ENCODE data around the gene GLB1L2.

Gene GLB1L2

DNA sequence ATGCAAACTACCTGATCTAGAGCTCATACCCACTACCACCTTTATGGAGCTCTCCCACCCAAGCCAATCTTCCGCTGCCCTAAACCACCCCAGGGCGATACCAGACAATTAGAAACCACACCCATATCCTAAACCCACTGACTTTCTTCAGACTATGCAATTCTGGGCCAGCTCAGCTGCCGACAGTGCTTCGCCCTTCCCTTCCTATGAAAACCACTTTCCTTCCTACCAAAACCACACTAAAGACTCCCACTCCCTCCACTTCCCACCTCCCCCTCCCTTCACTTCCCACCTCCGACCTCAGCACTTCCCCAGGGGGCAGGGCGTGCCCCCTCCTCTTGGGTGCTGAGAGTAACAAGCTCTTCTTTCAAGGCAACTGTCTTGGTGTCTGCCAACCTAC lies 55.2 kb downstream of the GLB1L2 start:
- ChIA-PET CTCF (no interaction called here), POLR2A (no interaction called here)
- TF ChIP-seq CTCF (IDR thresholded peaks at IDR 0.05; ENCODE audit: insufficient read depth, low read length, missing control alignments) = no peak
- no peak overlapping the region for H3K4me3 ChIP-seq (ENCODE audit: low read depth, low read length)
- DNase-seq (ENCODE audit: low read depth, low spot score) = no peak

GRCh38 chr11:134387501-134387900 lies 55.7 kb downstream of the GLB1L2 start:
- no peak for TF ChIP-seq CTCF (IDR thresholded peaks at IDR 0.05; ENCODE audit: insufficient read depth, low read length, missing control alignments)
- H3K4me3 ChIP-seq (ENCODE audit: low read depth, low read length) = no peak overlapping the region
- POLR2A ChIA-PET = no interaction called here
- DNase-seq (ENCODE audit: low read depth, low spot score) = no peak
- CTCF ChIA-PET = no interaction called here

- no peak for DNase-seq (ENCODE audit: low read depth, low spot score)
- POLR2A ChIA-PET = no interaction called here
- TF ChIP-seq CTCF (IDR thresholded peaks at IDR 0.05; ENCODE audit: insufficient read depth, low read length, missing control alignments) = no peak
- H3K4me3 ChIP-seq (ENCODE audit: low read depth, low read length) = no peak overlapping the region
- CTCF ChIA-PET = no interaction called here
Observed at GRCh38 chr11:134388590-134388989, 56.8 kb downstream of the GLB1L2 start.

GRCh38 chr11:134389464-134390180 lies 57.8 kb downstream of the GLB1L2 start:
- ChIA-PET POLR2A (no interaction called here), CTCF (no interaction called here)
- TF ChIP-seq CTCF (IDR thresholded peaks at IDR 0.05; ENCODE audit: insufficient read depth, low read length, missing control alignments) = no peak
- no peak overlapping the region for H3K4me3 ChIP-seq (ENCODE audit: low read depth, low read length)
- DNase-seq (ENCODE audit: low read depth, low spot score) = no peak

DNA sequence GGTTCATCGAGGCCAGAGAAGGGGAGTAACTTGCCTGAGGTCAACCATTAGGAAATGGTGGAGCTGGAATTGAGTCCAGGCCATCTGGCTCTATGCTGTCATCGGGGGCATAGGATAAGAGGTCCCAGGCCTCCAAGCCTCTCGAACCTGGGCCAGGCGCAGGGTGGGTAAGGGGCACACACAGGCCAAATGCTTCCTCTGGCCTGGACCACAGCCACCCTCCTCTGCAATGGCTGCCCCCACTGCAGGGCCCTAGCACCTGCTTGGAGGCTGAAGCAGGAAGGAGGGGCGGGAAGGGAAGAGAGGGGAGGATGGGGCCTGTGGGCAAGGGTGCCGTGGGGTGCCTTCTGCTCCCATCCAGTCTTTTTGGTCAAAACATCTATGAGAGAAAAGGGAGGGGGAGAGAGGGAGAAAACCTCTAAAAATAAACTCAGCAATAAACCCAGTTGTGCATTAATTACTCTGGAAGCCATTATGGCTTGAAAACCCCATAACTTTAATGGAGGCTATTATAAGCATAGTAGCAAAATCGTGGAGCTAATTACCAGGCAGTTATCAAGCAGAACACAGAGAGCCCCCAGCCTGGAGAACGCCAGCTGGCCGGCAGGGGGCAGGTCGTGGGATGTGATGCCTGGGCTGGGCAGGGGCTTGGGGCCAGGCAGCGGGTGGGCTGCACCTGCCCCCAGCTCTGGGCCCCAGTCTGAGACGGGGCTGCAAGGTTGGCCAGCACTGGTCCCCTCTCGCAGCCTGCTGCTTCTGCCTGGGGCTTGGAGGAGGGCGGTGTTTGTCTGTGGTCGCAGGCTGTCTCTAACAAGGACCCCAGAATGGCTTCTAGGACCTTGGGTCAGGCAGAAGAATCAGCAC lies 59.1 kb downstream of the GLB1L2 start:
- ChIA-PET CTCF (no interaction called here), POLR2A (no interaction called here)
- DNase-seq (ENCODE audit: low read depth, low spot score) = no peak
- TF ChIP-seq CTCF (IDR thresholded peaks at IDR 0.05; ENCODE audit: insufficient read depth, low read length, missing control alignments) = no peak
- H3K4me3 ChIP-seq (ENCODE audit: low read depth, low read length) = no peak overlapping the region

DNA sequence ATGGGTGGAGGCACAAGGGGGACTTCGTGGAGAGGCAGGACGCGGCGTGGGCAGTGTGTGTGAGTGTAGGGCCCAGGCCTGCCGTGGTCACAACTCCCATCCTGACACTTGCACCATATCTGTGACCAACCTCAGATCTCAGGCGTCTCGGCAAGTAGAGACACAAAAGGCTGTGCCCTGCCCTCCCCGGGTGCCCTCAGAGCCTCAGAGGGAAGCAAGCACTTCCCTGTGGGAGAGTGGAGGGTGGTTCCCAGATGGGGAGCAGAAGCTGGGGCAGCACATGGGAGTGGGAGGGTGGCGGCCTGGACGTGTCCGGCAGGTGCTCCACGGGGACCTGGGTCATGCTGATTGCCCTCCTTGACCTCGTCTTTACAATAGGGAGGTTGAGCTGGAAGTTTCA lies 59.9 kb downstream of the GLB1L2 start:
- no peak for TF ChIP-seq CTCF (IDR thresholded peaks at IDR 0.05; ENCODE audit: insufficient read depth, low read length, missing control alignments)
- H3K4me3 ChIP-seq (ENCODE audit: low read depth, low read length) = no peak overlapping the region
- ChIA-PET CTCF (no interaction called here), POLR2A (no interaction called here)
- no peak for DNase-seq (ENCODE audit: low read depth, low spot score)
